ENCODE results near the gene DCAF11.

The DCAF11 gene

GRCh38 chr14:24145690-24146452 is 31.3 kb downstream of the DCAF11 start:
- ATAC-seq: no peak; the same call in 2 of the 3 replicates
- no peak for TF ChIP-seq PATZ1 (CRISPR knock-in tag; IDR thresholded peaks at IDR 0.05; ENCODE audit: borderline replicate concordance)
- no peak for TF ChIP-seq CSDC2 (CRISPR knock-in tag; IDR thresholded peaks at IDR 0.05)
- no peak for TF ChIP-seq TSHZ2 (CRISPR knock-in tag; IDR thresholded peaks at IDR 0.05)
- no peak for TF ChIP-seq TCF4 (CRISPR knock-in tag; IDR thresholded peaks at IDR 0.05; ENCODE audit: borderline replicate concordance)
- no peak for TF ChIP-seq POU6F1 (CRISPR knock-in tag; IDR thresholded peaks at IDR 0.05; ENCODE audit: borderline replicate concordance, low read depth)
- TF ChIP-seq ISL1 (CRISPR knock-in tag; IDR thresholded peaks at IDR 0.05): no peak
- TF ChIP-seq ZC3H10 (CRISPR knock-in tag; IDR thresholded peaks at IDR 0.05): no peak
- no peak for TF ChIP-seq CREB5 (CRISPR knock-in tag; IDR thresholded peaks at IDR 0.05; ENCODE audit: low read depth)
- no peak for TF ChIP-seq ZFP3 (CRISPR knock-in tag; IDR thresholded peaks at IDR 0.05)
- TF ChIP-seq TOX (CRISPR knock-in tag; IDR thresholded peaks at IDR 0.05; ENCODE audit: borderline replicate concordance): no peak
- no peak for TF ChIP-seq SNAI2 (CRISPR knock-in tag; IDR thresholded peaks at IDR 0.05)
- TF ChIP-seq ZNF70 (CRISPR knock-in tag; IDR thresholded peaks at IDR 0.05): no peak
- no peak for TF ChIP-seq RARB (CRISPR knock-in tag; IDR thresholded peaks at IDR 0.05)
- no peak for TF ChIP-seq ESRRG (CRISPR knock-in tag; IDR thresholded peaks at IDR 0.05)

- ATAC-seq: peak; percentile 84
- TF ChIP-seq TOX (CRISPR knock-in tag; IDR thresholded peaks at IDR 0.05; ENCODE audit: borderline replicate concordance) (no peak), ARNTL (CRISPR knock-in tag; IDR thresholded peaks at IDR 0.05; ENCODE audit: borderline replicate concordance, low read depth) (no peak), ZNF70 (CRISPR knock-in tag; IDR thresholded peaks at IDR 0.05) (no peak), PATZ1 (CRISPR knock-in tag; IDR thresholded peaks at IDR 0.05; ENCODE audit: borderline replicate concordance) (no peak), ZFP3 (CRISPR knock-in tag; IDR thresholded peaks at IDR 0.05) (no peak), CSRNP3 (CRISPR knock-in tag; IDR thresholded peaks at IDR 0.05) (no peak), POU6F1 (CRISPR knock-in tag; IDR thresholded peaks at IDR 0.05; ENCODE audit: borderline replicate concordance, low read depth) (no peak), BACH2 (CRISPR knock-in tag; IDR thresholded peaks at IDR 0.05; ENCODE audit: borderline replicate concordance) (no peak), ZC3H10 (CRISPR knock-in tag; IDR thresholded peaks at IDR 0.05) (no peak), SNAI2 (CRISPR knock-in tag; IDR thresholded peaks at IDR 0.05) (no peak), TCF4 (CRISPR knock-in tag; IDR thresholded peaks at IDR 0.05; ENCODE audit: borderline replicate concordance) (no peak), TSHZ2 (CRISPR knock-in tag; IDR thresholded peaks at IDR 0.05) (no peak), GLIS3 (CRISPR knock-in tag; IDR thresholded peaks at IDR 0.05) (no peak), RARB (CRISPR knock-in tag; IDR thresholded peaks at IDR 0.05) (no peak), ZNF565 (CRISPR knock-in tag; conservative IDR thresholded peaks at IDR 0.05; ENCODE audit: low read depth) (no peak), ZNF8 (CRISPR knock-in tag; IDR thresholded peaks at IDR 0.05) (no peak), CSDC2 (CRISPR knock-in tag; IDR thresholded peaks at IDR 0.05) (no peak), ZFP30 (CRISPR knock-in tag; IDR thresholded peaks at IDR 0.05) (no peak)
Observed at GRCh38 chr14:24146453-24146977, 31.9 kb downstream of the DCAF11 start, which contains the start of gene PSME2. PSME2 (minus strand) TSS chr14:24146610; CDS start chr14:24146581, 29 bp downstream.
